Kidney capillary endothelial cell (primary cell): ENCODE results near the gene AK1.
A peak's percentile ranks its signal among the peaks of the same experiment; 100 is the strongest.
"Not testable (repeated sequence)": the region's sequence is repeated elsewhere in the genome, so short reads cannot be mapped to it uniquely, and the experiment has no call there.

Experiments
- DNase-seq: peaks from one replicate; pipeline ENCODE4 v3.0.0-alpha.2; 2018; ENCODE audit warnings: low spot score

The AK1 gene

GRCh38 chr9:127847833-127848755 is 29.4 kb downstream of the AK1 start:
- DNase-seq: no peak

GRCh38 chr9:127847178-127847510 is 30.3 kb downstream of the AK1 start:
- no peak for DNase-seq

- DNase-seq: no peak
These were observed 30.9 kb downstream of the AK1 start for GRCh38 chr9:127846443-127847177.

- not testable (repeated sequence) for DNase-seq
These were observed 31.9 kb downstream of the AK1 start for GRCh38 chr9:127845619-127846018.

- DNase-seq: peak; percentile 98
These were observed 32.6 kb downstream of the AK1 start for GRCh38 chr9:127844821-127845359.

GRCh38 chr9:127841087-127841835 is 36.2 kb downstream of the AK1 start:
- DNase-seq: no peak

GRCh38 chr9:127838375-127839078 is 38.9 kb downstream of the AK1 start:
- peak; percentile 97 for DNase-seq

GRCh38 chr9:127837346-127837745 is 40.1 kb downstream of the AK1 start:
- DNase-seq: no peak

GRCh38 chr9:127836561-127836960 is 40.9 kb downstream of the AK1 start:
- not testable (repeated sequence) for DNase-seq

GRCh38 chr9:127835991-127836516 is 41.4 kb downstream of the AK1 start:
- peak; percentile 86 for DNase-seq

GRCh38 chr9:127833555-127833954 is 43.9 kb downstream of the AK1 start:
- no peak for DNase-seq

GRCh38 chr9:127832248-127832647 is 45.2 kb downstream of the AK1 start:
- DNase-seq: no peak

GRCh38 chr9:127829205-127829906 is 48.1 kb downstream of the AK1 start:
- no peak for DNase-seq

GRCh38 chr9:127828262-127829031 is 49.0 kb downstream of the AK1 start:
- DNase-seq: no peak

GRCh38 chr9:127826253-127826913 is 51.1 kb downstream of the AK1 start:
- DNase-seq: no peak

GRCh38 chr9:127825319-127826051 is 52.0 kb downstream of the AK1 start:
- DNase-seq: no peak

- DNase-seq: no peak
These were observed 55.4 kb downstream of the AK1 start for GRCh38 chr9:127822108-127822507.

- no peak for DNase-seq
These were observed 58.9 kb downstream of the AK1 start for GRCh38 chr9:127818574-127818973.
